ENCODE measurements around the gene SPTBN5. TPM values are rescaled to one million over a fixed set of nuclear protein-coding genes. Genes with fewer than 3 reads are reported as not detected.

SPTBN5 gene
- total RNA-seq, 1 experiment from 2014 or later = 0.96 TPM

DNA sequence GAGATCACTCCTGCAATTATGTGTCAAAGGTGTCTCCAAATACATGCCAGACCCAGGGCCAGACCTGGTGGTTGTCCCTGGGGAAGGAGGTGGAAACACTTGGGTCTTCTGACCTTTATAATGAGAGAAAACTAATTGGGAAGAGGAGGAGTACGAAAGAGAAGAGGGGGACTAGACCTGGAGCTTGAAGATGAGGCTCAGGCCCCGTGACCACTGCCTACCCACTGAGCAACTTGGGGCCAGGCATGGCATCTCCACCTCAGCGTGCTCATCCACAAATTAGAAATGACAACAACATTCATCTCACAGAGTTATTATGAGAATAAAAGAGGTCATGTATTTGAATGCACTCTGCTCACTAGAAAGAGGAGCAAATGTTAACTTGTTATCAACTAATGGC is 19.4 kb upstream of the SPTBN5 start:
- no peaks in the 10 kb centered on the region for H3K9me3 ChIP-seq (ENCODE audit: control insufficient read depth in 1 of 2, insufficient read depth in 1 of 2, low read depth in 1 of 2, low read length in 2 of 2)
- no peak overlapping the region for H3K4me2 ChIP-seq (ENCODE audit: low read length)
- H3K4me3 ChIP-seq (replicated peaks in 1 of 2; ENCODE audit: low read depth in 1 of 2, low read length in 2 of 2) = no peak overlapping the region
- POLR2A ChIA-PET = no interaction called here
- no peak for TF ChIP-seq EGR1 (IDR thresholded peaks at IDR 0.05; ENCODE audit: low read depth)
- no peak for TF ChIP-seq ELF1 (IDR thresholded peaks at IDR 0.05; ENCODE audit: borderline replicate concordance, low read depth)
- no peak for TF ChIP-seq CEBPB (IDR thresholded peaks at IDR 0.05; ENCODE audit: low read depth)
- no peak for TF ChIP-seq CTCF (IDR thresholded peaks at IDR 0.05 in 2 of 3, conservative IDR thresholded peaks at IDR 0.05 in 1 of 3; ENCODE audit: borderline replicate concordance in 1 of 3, insufficient read depth in 1 of 3, low read depth in 2 of 3, low read length in 2 of 3)
- no peak for TF ChIP-seq POLR2A (IDR thresholded peaks at IDR 0.05; ENCODE audit: borderline replicate concordance, extremely low read depth, insufficient read depth, insufficient read length)
- CTCF ChIA-PET = interaction anchor here (1.8 kb wide), 1 partner anchor 9 kb away, joined by 6 read pairs; no protein-coding TSS in a partner anchor
- ATAC-seq = no peak
- H3K9ac ChIP-seq (ENCODE audit: low read length) = no peak overlapping the region
- H3K36me3 ChIP-seq (ENCODE audit: control insufficient read depth in 1 of 2, insufficient read depth in 2 of 2, low read length in 2 of 2) = peaks cover 6 to 13% of the 10 kb centered on the region in 2 experiments; a peak in 3 of 4 replicates
- no TSS peak for BruUV-seq (replicated peaks)
- H3K4me1 ChIP-seq (ENCODE audit: control insufficient read depth in 1 of 2, insufficient read depth in 2 of 2, low read length in 2 of 2) = peaks cover 10 to 12% of the 10 kb centered on the region in 2 experiments
- H3K9me2 ChIP-seq (ENCODE audit: insufficient read depth) = no peaks in the 10 kb centered on the region
- RAD21 ChIA-PET (ENCODE audit: low non-redundant PET in 1 of 2, low total read pairs in 2 of 2, uncharacterized antibody in 2 of 2, unreplicated experiment in 2 of 2) = no interaction called here
- DNase-seq (ENCODE audit: low read depth, low spot score) = no peak
- no peaks in the 10 kb centered on the region for H3K27me3 ChIP-seq (ENCODE audit: insufficient read depth, low read length)
- H3K27ac ChIP-seq (ENCODE audit: low read depth, low read length) = no peak overlapping the region
- H4K20me1 ChIP-seq (ENCODE audit: insufficient read depth) = no peaks in the 10 kb centered on the region
- peaks cover 14% of the 10 kb centered on the region; the same call in 1 of the 2 replicates for H3K79me2 ChIP-seq (ENCODE audit: insufficient read depth, low read length)
- intact Hi-C loops (cut with micrococcal nuclease) = no loop called here
- no peak overlapping the region for H2AFZ ChIP-seq (ENCODE audit: low read depth, low read length, poor library complexity, severe bottlenecking)

GRCh38 chr15:41911691-41912345 is 18.0 kb upstream of the SPTBN5 start:
- intact Hi-C loops (cut with micrococcal nuclease) = no loop called here
- H3K9me3 ChIP-seq (ENCODE audit: control insufficient read depth in 1 of 2, insufficient read depth in 1 of 2, low read depth in 1 of 2, low read length in 2 of 2) = no peaks in the 10 kb centered on the region
- no peaks in the 10 kb centered on the region for H3K27me3 ChIP-seq (ENCODE audit: insufficient read depth, low read length)
- no peak overlapping the region for H3K4me3 ChIP-seq (replicated peaks in 1 of 2; ENCODE audit: low read depth in 1 of 2, low read length in 2 of 2)
- H3K4me2 ChIP-seq (ENCODE audit: low read length) = no peak overlapping the region
- H3K36me3 ChIP-seq (ENCODE audit: control insufficient read depth in 1 of 2, insufficient read depth in 2 of 2, low read length in 2 of 2) = peaks cover 8 to 11% of the 10 kb centered on the region in 2 experiments; a peak in 3 of 4 replicates
- no TSS peak for BruUV-seq (replicated peaks)
- H2AFZ ChIP-seq (ENCODE audit: low read depth, low read length, poor library complexity, severe bottlenecking) = no peak overlapping the region
- ChIA-PET POLR2A (no interaction called here), CTCF (no interaction called here), RAD21 (ENCODE audit: low non-redundant PET in 1 of 2, low total read pairs in 2 of 2, uncharacterized antibody in 2 of 2, unreplicated experiment in 2 of 2) (no interaction called here)
- no peak for DNase-seq (ENCODE audit: low read depth, low spot score)
- no peak; the same call in 1 of the 2 replicates for ATAC-seq
- H4K20me1 ChIP-seq (ENCODE audit: insufficient read depth) = no peaks in the 10 kb centered on the region
- peaks cover 14% of the 10 kb centered on the region; the same call in 1 of the 2 replicates for H3K79me2 ChIP-seq (ENCODE audit: insufficient read depth, low read length)
- H3K9me2 ChIP-seq (ENCODE audit: insufficient read depth) = no peaks in the 10 kb centered on the region
- no peak overlapping the region for H3K9ac ChIP-seq (ENCODE audit: low read length)
- H3K27ac ChIP-seq (ENCODE audit: low read depth, low read length) = no peak overlapping the region
- no peaks in the 10 kb centered on the region for H3K4me1 ChIP-seq (ENCODE audit: control insufficient read depth in 1 of 2, insufficient read depth in 2 of 2, low read length in 2 of 2)
- TF ChIP-seq ZFX (IDR thresholded peaks at IDR 0.05) = no peak

All from HCT116 (cell line).